ENCODE results near the gene ACACA.
A peak's percentile ranks its signal among the peaks of the same experiment; 100 is the strongest.

The ACACA gene

GRCh38 chr17:37065486-37066321, 340.9 kb downstream of the ACACA start:
- DNase-seq (ENCODE audit: low read depth), result no peak

GRCh38 chr17:37064956-37065355, 341.7 kb downstream of the ACACA start:
- DNase-seq (ENCODE audit: low read depth), result no peak

DNA sequence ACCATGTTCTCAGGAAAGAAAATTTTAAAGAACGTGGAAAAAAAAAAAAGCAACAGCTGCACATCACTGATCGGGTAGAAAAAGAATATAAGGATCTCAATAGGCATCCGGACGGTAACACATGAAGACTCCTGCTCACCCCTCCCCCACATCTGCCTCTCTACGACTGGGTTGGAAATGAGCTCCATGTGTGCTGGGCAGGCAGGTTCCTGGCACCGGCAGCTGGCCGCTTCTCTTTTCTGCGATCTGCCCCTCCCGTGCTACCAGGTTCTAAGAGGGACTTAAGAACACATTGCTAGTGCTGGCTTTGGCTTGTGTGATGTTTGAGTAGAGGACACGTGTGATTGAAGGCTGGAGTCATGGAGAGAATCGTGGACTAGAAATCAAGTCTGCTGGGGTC, 342.4 kb downstream of the ACACA start:
- no peak for DNase-seq (ENCODE audit: low read depth)

- DNase-seq (ENCODE audit: low read depth), result no peak
Measured at GRCh38 chr17:37062021-37062420, 344.6 kb downstream of the ACACA start.

DNA sequence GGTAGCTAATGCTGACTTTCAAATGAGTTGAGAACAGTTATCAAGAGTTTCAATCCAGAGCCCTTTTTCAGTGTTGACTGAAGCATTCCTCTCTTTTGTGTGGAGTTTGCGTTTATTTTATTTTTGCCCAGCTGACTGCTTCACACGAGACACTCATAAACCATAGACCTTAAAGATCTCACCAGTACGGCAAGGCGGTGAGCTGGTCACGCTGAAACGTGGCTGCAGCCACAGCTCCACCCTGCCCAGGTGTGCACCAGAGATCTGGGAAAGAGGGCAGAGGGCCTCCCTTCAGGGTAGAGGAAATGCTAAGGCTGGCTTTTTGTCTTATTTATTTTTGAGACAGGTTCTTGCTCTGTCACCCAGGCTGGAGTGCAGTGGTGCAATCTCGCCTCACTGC, 345.7 kb downstream of the ACACA start:
- no peak for DNase-seq (ENCODE audit: low read depth)

- DNase-seq (ENCODE audit: low read depth), result no peak
Measured at GRCh38 chr17:37060094-37060493, 346.5 kb downstream of the ACACA start.

DNA sequence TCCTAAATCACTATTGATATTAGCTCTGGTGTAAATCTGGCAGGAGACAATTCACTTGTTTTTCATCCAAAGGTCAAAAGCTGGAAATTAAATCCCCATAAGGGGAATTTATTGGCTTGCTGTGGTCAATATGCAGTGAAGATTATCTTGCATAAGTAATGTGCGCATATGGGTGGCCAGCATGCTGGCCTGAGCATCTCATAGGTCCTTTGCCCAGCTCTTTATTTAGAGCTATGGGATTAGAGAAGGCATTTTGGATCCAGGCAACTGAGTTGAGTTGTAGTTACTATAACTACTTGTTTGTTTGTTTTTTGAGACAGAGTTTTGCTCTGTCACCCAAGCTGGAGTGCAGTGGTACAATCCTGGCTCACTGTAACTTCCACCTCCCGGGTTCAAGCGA, 347.1 kb downstream of the ACACA start:
- DNase-seq (ENCODE audit: low read depth), result no peak

GRCh38 chr17:37056622-37057021, 350.0 kb downstream of the ACACA start:
- DNase-seq (ENCODE audit: low read depth), result no peak

GRCh38 chr17:37054894-37055293, 351.7 kb downstream of the ACACA start:
- no peak for DNase-seq (ENCODE audit: low read depth)

GRCh38 chr17:37052450-37052849, 354.2 kb downstream of the ACACA start:
- DNase-seq (ENCODE audit: low read depth), result no peak

GRCh38 chr17:37051833-37052232, 354.8 kb downstream of the ACACA start:
- no peak for DNase-seq (ENCODE audit: low read depth)

DNA sequence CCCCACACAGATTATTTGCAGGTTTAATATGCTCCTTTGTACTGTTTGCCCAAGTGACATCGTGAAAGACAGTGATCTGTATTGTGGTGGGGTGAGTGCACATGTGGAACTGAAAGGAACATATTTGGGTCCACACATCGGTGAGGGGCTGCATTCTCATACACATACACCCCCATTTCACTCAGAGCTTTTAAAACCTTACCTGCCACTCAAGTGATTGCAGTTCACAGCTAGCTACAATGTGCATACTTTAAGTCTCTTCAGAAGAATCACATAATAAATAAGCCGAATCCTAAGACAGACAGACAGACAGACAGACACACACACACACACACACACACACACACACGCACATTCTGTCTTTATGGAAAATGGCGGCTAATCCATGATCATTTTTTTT, 355.3 kb downstream of the ACACA start:
- no peak for DNase-seq (ENCODE audit: low read depth)

- no peak for DNase-seq (ENCODE audit: low read depth)
Measured at GRCh38 chr17:37050920-37051319, 355.7 kb downstream of the ACACA start.

DNA sequence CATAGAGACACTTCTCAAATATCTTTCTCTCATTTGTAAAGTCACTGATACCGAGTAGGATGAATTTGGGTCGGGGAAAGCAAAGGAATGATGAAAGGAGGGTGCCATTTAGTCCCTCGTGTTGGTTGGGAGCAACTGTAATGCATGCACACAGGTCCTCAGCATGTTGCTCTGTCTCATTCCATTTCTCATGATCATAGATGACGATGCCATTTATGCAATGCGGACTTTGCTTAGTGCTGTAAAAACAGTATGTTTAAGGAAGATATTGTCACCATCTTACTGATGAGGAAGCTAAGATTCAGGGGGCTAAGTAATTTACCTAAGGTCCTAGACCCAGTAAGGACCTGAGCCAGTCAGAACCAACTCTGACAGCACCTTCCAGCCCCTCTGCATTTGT, 357.8 kb downstream of the ACACA start:
- no peak for DNase-seq (ENCODE audit: low read depth)

GRCh38 chr17:37047631-37048104, 359.0 kb downstream of the ACACA start:
- DNase-seq (ENCODE audit: low read depth), result peak; percentile 74

GRCh38 chr17:37045351-37045922, 361.2 kb downstream of the ACACA start:
- no peak for DNase-seq (ENCODE audit: low read depth)

DNA sequence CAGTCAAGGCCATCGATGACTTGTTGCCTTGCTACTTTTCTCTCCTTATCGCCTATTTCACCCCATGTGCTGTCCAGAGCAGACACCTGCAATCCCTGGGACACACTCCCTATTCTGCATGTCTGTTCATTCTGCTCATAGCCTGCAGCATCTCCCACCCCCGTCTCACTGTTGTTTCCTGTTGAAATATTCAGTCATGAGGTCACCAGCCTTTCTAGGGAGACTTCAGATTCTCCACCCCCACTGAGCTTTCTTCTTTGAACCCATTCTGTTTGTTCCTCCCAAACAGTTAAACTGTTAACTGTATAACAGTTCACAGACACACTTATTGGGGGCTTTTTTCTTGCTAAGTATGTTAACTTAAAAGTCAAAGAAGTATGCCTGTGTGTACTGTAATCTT, 363.4 kb downstream of the ACACA start:
- DNase-seq (ENCODE audit: low read depth), result no peak

DNA sequence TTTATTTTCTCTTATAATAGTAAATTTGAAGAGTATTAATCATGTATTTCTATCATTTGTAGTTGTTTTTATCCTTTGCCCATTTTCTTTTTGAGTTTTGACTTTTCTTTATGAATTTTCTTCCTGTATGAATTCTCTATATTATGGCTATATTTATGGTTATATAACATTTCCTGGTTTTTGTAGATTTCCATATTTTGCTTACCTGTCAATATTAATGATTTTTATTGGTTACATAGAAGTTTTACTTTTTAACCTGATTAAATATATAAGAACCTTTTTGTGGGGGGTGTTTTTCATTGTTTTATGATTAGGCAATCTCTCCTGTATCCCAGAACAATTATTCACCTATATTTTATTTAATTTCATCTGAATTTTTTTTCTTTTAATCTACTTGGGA, 364.7 kb downstream of the ACACA start:
- no peak for DNase-seq (ENCODE audit: low read depth)

- DNase-seq (ENCODE audit: low read depth), result no peak
Measured at GRCh38 chr17:37039269-37039668, 367.4 kb downstream of the ACACA start.

- no peak for DNase-seq (ENCODE audit: low read depth)
Measured at GRCh38 chr17:37037590-37038155, 369.0 kb downstream of the ACACA start.
